SK-N-SH (cell line): ENCODE data around the gene FTO. TPM values are rescaled to one million over a fixed set of nuclear protein-coding genes. Genes with fewer than 3 reads are reported as not detected.
A peak's percentile ranks its signal among the peaks of the same experiment; 100 is the strongest.

Source experiments
- CTCF ChIA-PET: fragments of 300-600, 350-600 bp; formaldehyde crosslinking; extraction: SDS; loops from one replicate; lab custom pipeline; 2021; lab: Yijun Ruan, JAX
- POLR2A ChIA-PET: fragments of 350-600 bp; sonication (Branson Sonifier 250); formaldehyde crosslinking; extraction: SDS; loops from one replicate; lab custom pipeline; 2020; ENCODE audit warnings: antibody characterized with exemption, inconsistent platforms; lab: Yijun Ruan, JAX
- DNase-seq: peaks from one replicate; pipeline ENCODE4 v3.0.0; 2012
- H2AFZ ChIP-seq: fragments of 200-600 bp; sonication (generic); 2 replicates; pipeline ENCODE4 v1.8.1; 2016; ENCODE audit warnings: antibody characterized with exemption, mild to moderate bottlenecking, low read depth
- H3F3A ChIP-seq: fragments of 200-600 bp; sonication (generic); replicated peaks from 2 replicates; pipeline ENCODE3; 2016; ENCODE audit warnings: antibody characterized with exemption, mild to moderate bottlenecking; ENCODE audit not compliant: insufficient read depth
- H3K27ac ChIP-seq, 2 experiments: fragments of 200-500 bp in 1 of 2; fragments of 200-600 bp in 1 of 2; sonication (Bioruptor generic) in 1 of 2; sonication (generic), shearing (Covaris generic) in 1 of 2; 2 replicates each; pipeline versions ENCODE4 v1.5.1 to v1.6.1; 2014 to 2016; ENCODE audit warnings: low read depth in 2 of 2, inconsistent platforms in 1 of 2, low read length in 1 of 2, mild to moderate bottlenecking in 1 of 2, mixed read lengths in 1 of 2
- H3K27me3 ChIP-seq: fragments of 200-600 bp; sonication (generic), shearing (Covaris generic); 2 replicates; pipeline ENCODE4 v1.6.1; 2016; ENCODE audit warnings: mixed run types; ENCODE audit not compliant: insufficient read depth
- H3K36me3 ChIP-seq, 2 experiments: fragments of 200-500 bp in 1 of 2; fragments of 200-600 bp in 1 of 2; sonication (Bioruptor generic) in 1 of 2; sonication (generic) in 1 of 2; replicated peaks in 1 of 2; 2 replicates each; pipeline versions ENCODE3 to v1.5.1; 2014 to 2016; ENCODE audit warnings: low read length in 1 of 2, mild to moderate bottlenecking in 1 of 2; ENCODE audit not compliant: insufficient read depth in 2 of 2, control insufficient read depth in 1 of 2
- H3K4me1 ChIP-seq, 2 experiments: fragments of 200-500 bp in 1 of 2; fragments of 200-600 bp in 1 of 2; sonication (Bioruptor generic) in 1 of 2; sonication (generic), shearing (Covaris generic) in 1 of 2; 2 replicates each; pipeline versions ENCODE4 v1.5.1 to v1.6.1; 2014 to 2016; ENCODE audit warnings: low read depth in 1 of 2, low read length in 1 of 2, mixed run types in 1 of 2; ENCODE audit not compliant: insufficient read depth in 2 of 2, control insufficient read depth in 1 of 2
- H3K4me2 ChIP-seq: fragments of 200-600 bp; sonication (generic), shearing (Covaris generic); 2 replicates; pipeline ENCODE4 v1.6.1; 2017; ENCODE audit warnings: mixed run types
- H3K4me3 ChIP-seq, 2 experiments: fragments of 200-500 bp in 1 of 2; fragments of 200-600 bp in 1 of 2; sonication (Bioruptor generic) in 1 of 2; sonication (generic), shearing (Covaris generic) in 1 of 2; 2 replicates each; pipeline versions ENCODE4 v1.5.1 to v1.8.1; 2014 to 2016; ENCODE audit warnings: low read depth in 2 of 2, inconsistent platforms in 1 of 2, low read length in 1 of 2, mild to moderate bottlenecking in 1 of 2, mixed read lengths in 1 of 2, moderate library complexity in 1 of 2
- H3K79me2 ChIP-seq: fragments of 200-600 bp; sonication (generic); 2 replicates; pipeline ENCODE4 v1.8.1; 2017; ENCODE audit warnings: mild to moderate bottlenecking; ENCODE audit not compliant: insufficient read depth
- H3K9ac ChIP-seq: fragments of 200-600 bp; sonication (generic); 2 replicates; pipeline ENCODE4 v1.6.1; 2017; ENCODE audit warnings: mixed run types
- H3K9me2 ChIP-seq: fragments of 200-600 bp; sonication (generic); 2 replicates; pipeline ENCODE4 v1.6.1; 2017; ENCODE audit warnings: mixed run types
- H3K9me3 ChIP-seq: fragments of 200-600 bp; sonication (generic); 2 replicates; pipeline ENCODE4 v1.6.1; 2017; ENCODE audit warnings: mixed run types, mild to moderate bottlenecking, moderate library complexity
- H4K20me1 ChIP-seq: fragments of 200-600 bp; sonication (generic); 2 replicates; pipeline ENCODE4 v1.6.1; 2017; ENCODE audit warnings: mild to moderate bottlenecking, mixed run types; ENCODE audit not compliant: insufficient read depth
- CHD2 ChIP-seq: fragments of 150-350 bp; IDR thresholded peaks from 2 replicates; pipeline ENCODE4 v1.6.1; 2018; ENCODE audit warnings: low read length; ENCODE audit not compliant: partially characterized antibody
- MXI1 ChIP-seq: IDR thresholded peaks from 2 replicates; pipeline ENCODE4 v1.6.1; 2012; ENCODE audit warnings: mild to moderate bottlenecking, low read depth, low read length, improper control_type of control experiment
- RAD21 ChIP-seq: IDR thresholded peaks from 2 replicates; pipeline ENCODE4 v1.6.1; 2012; ENCODE audit warnings: mild to moderate bottlenecking, low read length
- TAF1 ChIP-seq: IDR thresholded peaks from 2 replicates; pipeline ENCODE4 v1.6.1; 2012; ENCODE audit warnings: low read depth, mild to moderate bottlenecking, low read length, moderate library complexity, borderline replicate concordance
- TCF12 ChIP-seq: IDR thresholded peaks from 2 replicates; pipeline ENCODE4 v1.4.0; 2012
- WGBS: methylation state at CpG from one replicate; pipeline ENCODE4 v1.1.6; 2017; ENCODE audit warnings: low lambda C conversion rate; 5-methylcytosine and 5-hydroxymethylcytosine counted together
- polyA plus RNA-seq, 3 experiments: library from polyadenylated mRNA; depleted of rRNA; stranded (reverse); fragments of >200 nt; gene quantifications; 2 replicates each; pipeline ENCODE4 v1.2.3, GENCODE V29; 2012

FTO gene
- polyA plus RNA-seq, 1 of the 3 experiments (the other 2 are of a cell fraction), result 41.2 TPM

DNA sequence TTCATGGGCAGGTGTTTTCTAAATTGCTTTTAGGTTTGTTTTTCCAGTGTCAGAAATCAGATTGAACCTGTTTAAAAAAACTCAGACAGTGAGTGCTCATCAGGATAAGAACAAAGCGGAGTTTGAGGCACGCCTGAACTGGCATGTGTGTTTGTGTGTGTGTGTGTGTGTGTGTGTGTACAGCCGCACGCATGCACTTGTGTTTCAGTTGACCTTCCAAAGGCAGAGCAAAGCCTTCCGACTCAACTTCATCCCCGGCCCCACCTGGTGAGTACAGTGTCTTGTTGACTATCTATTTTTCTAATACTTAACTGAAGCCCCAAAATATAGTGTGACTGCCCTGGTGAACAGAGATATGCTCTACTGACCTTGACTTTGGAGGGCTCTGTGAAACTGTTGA is 357.5 kb downstream of the FTO start:
- Histone ChIP-seq H4K20me1 (no peaks in the 10 kb centered on the region), H3K36me3 (no peaks in the 10 kb centered on the region), H3F3A (no peaks in the 10 kb centered on the region), H3K9ac (no peak overlapping the region), H3K79me2 (no peaks in the 10 kb centered on the region), H3K9me3 (no peaks in the 10 kb centered on the region), H3K9me2 (no peaks in the 10 kb centered on the region), H3K27me3 (no peaks in the 10 kb centered on the region), H3K4me1 (peaks cover 2 to 45% of the 10 kb centered on the region in 2 experiments; a peak in 3 of 4 replicates), H3K4me2 (no peak overlapping the region), H3K27ac (peak overlapping the region in 1 of 2 experiments; percentile 88; a peak in 2 of 4 replicates), H3K4me3 (no peak overlapping the region), H2AFZ (no peak overlapping the region)
- DNase-seq, result no peak
- ChIA-PET CTCF (interaction anchor here (0.8 to 1.3 kb wide), 6 partner anchors 9 to 162 kb away, joined by 3 to 4 read pairs (median 4); no protein-coding TSS in a partner anchor), POLR2A (interaction anchor here (1.6 kb wide), 1 partner anchor 117 kb away, joined by 4 read pairs; no protein-coding TSS in a partner anchor)
- WGBS, result 89% methylated on average over 6 of the region's 6 CpGs
- TF ChIP-seq MXI1 (peak; percentile 30; the same call in 1 of the 2 replicates), CHD2 (no peak)

DNA sequence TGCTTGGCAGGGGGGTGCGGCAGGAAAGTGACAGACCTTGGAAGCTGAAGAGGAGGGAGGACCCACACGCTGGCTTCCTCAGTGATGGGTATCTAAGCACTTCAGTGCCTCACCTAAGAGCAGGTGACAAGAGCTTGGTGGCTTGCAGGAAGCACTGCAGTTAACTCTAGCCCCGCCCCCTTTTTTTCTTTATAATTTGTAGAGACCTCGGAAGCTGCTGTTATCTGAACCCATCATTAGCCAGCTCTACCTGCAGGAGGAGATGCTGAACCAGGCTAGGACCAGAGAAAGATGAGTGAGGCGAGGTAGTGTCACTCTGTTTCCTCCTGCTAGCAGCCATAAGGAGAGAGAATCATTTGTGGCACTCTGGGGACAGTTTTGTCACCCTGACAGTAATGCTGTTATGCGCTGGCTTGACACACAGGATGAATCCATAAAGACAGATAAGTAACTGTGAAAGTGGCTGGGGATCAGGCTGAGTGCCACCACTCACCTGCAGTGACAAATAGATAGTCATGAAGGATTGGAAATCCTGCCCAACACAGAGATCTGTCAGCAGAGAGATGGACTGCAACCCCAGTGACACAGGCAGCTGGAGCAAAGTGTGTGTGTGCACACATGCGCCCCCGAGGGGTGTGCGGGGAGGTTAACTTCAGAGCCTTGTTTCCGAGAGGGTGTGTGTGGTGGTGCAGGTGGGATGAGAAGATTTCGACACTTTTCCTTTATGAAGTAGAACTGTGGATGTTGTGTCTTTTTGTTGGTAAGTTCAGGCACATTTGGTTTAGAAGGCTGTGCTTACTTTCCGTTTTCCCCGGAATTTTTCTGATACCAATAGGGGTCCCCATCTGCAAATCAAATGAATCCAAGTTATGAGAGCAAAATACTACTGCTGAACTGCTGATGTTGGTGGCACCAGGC is 358.7 kb downstream of the FTO start:
- H3K36me3 ChIP-seq, result no peaks in the 10 kb centered on the region
- TF ChIP-seq RAD21, result peak; percentile 70
- TF ChIP-seq TAF1, result no peak
- peaks cover 4 to 53% of the 10 kb centered on the region in 2 experiments; a peak in 3 of 4 replicates for H3K4me1 ChIP-seq
- no peaks in the 10 kb centered on the region for H3K9me2 ChIP-seq
- DNase-seq, result no peak
- ChIA-PET POLR2A (no interaction called here), CTCF (interaction anchor here (0.9 to 1.1 kb wide), 4 partner anchors 116 to 865 kb away, joined by 3 read pairs; no protein-coding TSS in a partner anchor)
- no peaks in the 10 kb centered on the region for H3K27me3 ChIP-seq
- H2AFZ ChIP-seq, result no peak overlapping the region
- no peaks in the 10 kb centered on the region for H4K20me1 ChIP-seq
- H3K4me3 ChIP-seq, result no peak overlapping the region
- H3K9ac ChIP-seq, result no peak overlapping the region
- H3K79me2 ChIP-seq, result no peaks in the 10 kb centered on the region
- no peaks in the 10 kb centered on the region for H3F3A ChIP-seq
- H3K4me2 ChIP-seq, result no peak overlapping the region
- no peaks in the 10 kb centered on the region for H3K9me3 ChIP-seq
- 88% methylated on average over 13 of the region's 13 CpGs for WGBS
- peak overlapping the region in 1 of 2 experiments; percentile 88; a peak in 2 of 4 replicates for H3K27ac ChIP-seq

DNA sequence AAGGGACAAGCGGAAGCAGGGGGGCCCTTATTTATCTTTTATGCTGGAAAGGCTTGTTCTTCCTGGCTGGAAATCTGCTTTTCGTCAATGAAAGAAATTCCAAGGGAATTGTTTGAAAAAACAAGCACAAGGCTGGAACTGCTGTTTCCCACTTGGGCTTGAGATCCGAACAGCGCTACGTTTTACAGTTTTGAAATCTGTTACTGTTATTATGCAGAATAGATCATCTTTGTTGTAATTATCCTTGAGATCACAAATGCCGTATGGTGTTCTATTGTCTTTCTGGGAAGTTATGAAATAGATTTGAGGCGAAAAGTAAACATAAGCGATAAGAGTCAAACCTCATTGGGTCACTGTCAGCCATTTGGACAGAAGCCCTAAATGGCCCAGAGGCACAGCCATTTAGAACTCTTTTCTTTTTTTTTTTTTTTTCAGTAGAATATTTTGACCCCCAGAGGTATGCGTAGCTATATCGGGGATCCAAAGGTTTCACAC is 359.4 kb downstream of the FTO start:
- no peak overlapping the region for H3K4me3 ChIP-seq
- H3K9me3 ChIP-seq, result no peaks in the 10 kb centered on the region
- H4K20me1 ChIP-seq, result no peaks in the 10 kb centered on the region
- TF ChIP-seq TCF12, result no peak
- TF ChIP-seq, all 33 proteins: peak for 0
- H3K27me3 ChIP-seq, result no peaks in the 10 kb centered on the region
- CTCF ChIA-PET, result interaction anchor here (0.9 to 1.1 kb wide), 3 partner anchors 116 to 175 kb away, joined by 3 read pairs; no protein-coding TSS in a partner anchor
- no peak for DNase-seq
- peaks cover 4 to 57% of the 10 kb centered on the region in 2 experiments; a peak in 3 of 4 replicates for H3K4me1 ChIP-seq
- no peak overlapping the region for H3K9ac ChIP-seq
- H2AFZ ChIP-seq, result no peak overlapping the region
- peak overlapping the region in 1 of 2 experiments; percentile 88; a peak in 1 of 4 replicates for H3K27ac ChIP-seq
- POLR2A ChIA-PET, result no interaction called here
- H3K79me2 ChIP-seq, result no peaks in the 10 kb centered on the region
- H3K9me2 ChIP-seq, result no peaks in the 10 kb centered on the region
- no peaks in the 10 kb centered on the region for H3K36me3 ChIP-seq
- no peaks in the 10 kb centered on the region for H3F3A ChIP-seq
- WGBS, result 92% methylated on average over 10 of the region's 10 CpGs
- H3K4me2 ChIP-seq, result no peak overlapping the region
